Measurements from ENCODE around the gene CHEK1. TPM values are rescaled to one million over a fixed set of nuclear protein-coding genes. Genes with fewer than 3 reads are reported as not detected.

Gene CHEK1
- total and polyA plus RNA-seq, 2 of the 8 experiments (the other 6 are each of a cell fraction or from before 2014, with no cell fraction given) = 37.7 to 133 TPM

- TF ChIP-seq, protein P1, sequence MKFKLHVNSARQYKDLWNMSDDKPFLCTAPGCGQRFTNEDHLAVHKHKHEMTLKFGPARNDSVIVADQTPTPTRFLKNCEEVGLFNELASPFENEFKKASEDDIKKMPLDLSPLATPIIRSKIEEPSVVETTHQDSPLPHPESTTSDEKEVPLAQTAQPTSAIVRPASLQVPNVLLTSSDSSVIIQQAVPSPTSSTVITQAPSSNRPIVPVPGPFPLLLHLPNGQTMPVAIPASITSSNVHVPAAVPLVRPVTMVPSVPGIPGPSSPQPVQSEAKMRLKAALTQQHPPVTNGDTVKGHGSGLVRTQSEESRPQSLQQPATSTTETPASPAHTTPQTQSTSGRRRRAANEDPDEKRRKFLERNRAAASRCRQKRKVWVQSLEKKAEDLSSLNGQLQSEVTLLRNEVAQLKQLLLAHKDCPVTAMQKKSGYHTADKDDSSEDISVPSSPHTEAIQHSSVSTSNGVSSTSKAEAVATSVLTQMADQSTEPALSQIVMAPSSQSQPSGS (IDR thresholded peaks at IDR 0.05; ENCODE audit: low read length) = no peak
- TF ChIP-seq, protein P2, sequence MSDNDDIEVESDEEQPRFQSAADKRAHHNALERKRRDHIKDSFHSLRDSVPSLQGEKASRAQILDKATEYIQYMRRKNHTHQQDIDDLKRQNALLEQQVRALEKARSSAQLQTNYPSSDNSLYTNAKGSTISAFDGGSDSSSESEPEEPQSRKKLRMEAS (IDR thresholded peaks at IDR 0.05) = no peak
- TF ChIP-seq SP4 (IDR thresholded peaks at IDR 0.05; ENCODE audit: low read length) (no peak), BRCA1 (IDR thresholded peaks at IDR 0.05; ENCODE audit: low read depth, low read length) (no peak), BACH1 (IDR thresholded peaks at IDR 0.05; ENCODE audit: low read length) (no peak)
Observed at GRCh38 chr11:125692887-125693286, 67.9 kb downstream of the CHEK1 start (continued).
